Measurements from ENCODE around the gene ERG. TPM values are rescaled to one million over a fixed set of nuclear protein-coding genes. Genes with fewer than 3 reads are reported as not detected.

ERG gene
- total and polyA plus RNA-seq, 2 donors from 2014 or later: 6.6 to 29.6 TPM

DNA sequence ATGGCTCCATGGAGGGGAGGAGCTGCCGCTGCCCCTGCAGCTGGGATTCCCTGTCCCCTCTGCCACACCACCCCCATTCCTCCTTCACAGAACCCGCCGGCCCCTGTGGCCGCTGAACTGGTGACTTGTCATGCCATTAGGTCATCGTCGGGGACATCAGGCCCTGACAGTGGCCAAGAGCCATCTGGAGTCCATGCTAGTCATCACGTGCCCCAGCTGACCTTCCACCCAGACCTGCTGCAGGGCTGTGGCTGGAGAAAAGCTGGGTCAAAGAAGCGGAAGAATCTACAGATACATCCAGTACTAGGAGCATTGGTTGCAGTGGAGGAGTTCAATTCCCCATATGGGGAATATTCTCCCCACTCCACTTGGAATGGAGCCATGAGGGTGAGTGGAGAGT lies 163.4 kb downstream of the ERG start:
- DNase-seq (no peak), FAIRE-seq (no peak)
- no peak overlapping the region for H3K27ac ChIP-seq (ENCODE audit: low read depth in 2 of 2, low read length in 2 of 2)
- H3K9me3 ChIP-seq (ENCODE audit: control insufficient read depth in 2 of 3, insufficient read depth in 1 of 3, low read length in 3 of 3): no peaks in the 10 kb centered on the region
- intact Hi-C loops (cut with DNase I): no loop called here
- no peaks in the 10 kb centered on the region for H3K36me3 ChIP-seq (ENCODE audit: control insufficient read depth in 2 of 3, insufficient read depth in 3 of 3, low read length in 3 of 3)
- no peak overlapping the region for H3K9ac ChIP-seq (ENCODE audit: low read length in 3 of 3)
- H3K27me3 ChIP-seq (ENCODE audit: control insufficient read depth, insufficient read depth, low read length): no peaks in the 10 kb centered on the region
- TF ChIP-seq, protein P1, sequence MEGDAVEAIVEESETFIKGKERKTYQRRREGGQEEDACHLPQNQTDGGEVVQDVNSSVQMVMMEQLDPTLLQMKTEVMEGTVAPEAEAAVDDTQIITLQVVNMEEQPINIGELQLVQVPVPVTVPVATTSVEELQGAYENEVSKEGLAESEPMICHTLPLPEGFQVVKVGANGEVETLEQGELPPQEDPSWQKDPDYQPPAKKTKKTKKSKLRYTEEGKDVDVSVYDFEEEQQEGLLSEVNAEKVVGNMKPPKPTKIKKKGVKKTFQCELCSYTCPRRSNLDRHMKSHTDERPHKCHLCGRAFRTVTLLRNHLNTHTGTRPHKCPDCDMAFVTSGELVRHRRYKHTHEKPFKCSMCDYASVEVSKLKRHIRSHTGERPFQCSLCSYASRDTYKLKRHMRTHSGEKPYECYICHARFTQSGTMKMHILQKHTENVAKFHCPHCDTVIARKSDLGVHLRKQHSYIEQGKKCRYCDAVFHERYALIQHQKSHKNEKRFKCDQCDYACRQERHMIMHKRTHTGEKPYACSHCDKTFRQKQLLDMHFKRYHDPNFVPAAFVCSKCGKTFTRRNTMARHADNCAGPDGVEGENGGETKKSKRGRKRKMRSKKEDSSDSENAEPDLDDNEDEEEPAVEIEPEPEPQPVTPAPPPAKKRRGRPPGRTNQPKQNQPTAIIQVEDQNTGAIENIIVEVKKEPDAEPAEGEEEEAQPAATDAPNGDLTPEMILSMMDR (IDR thresholded peaks at IDR 0.05; ENCODE audit: borderline replicate concordance, extremely low read depth, insufficient read depth): no peak
- peaks cover 0 to 12% (median 0%) of the 10 kb centered on the region in 3 donors for H3K4me1 ChIP-seq (ENCODE audit: control insufficient read depth in 2 of 3, insufficient read depth in 2 of 3, low read depth in 1 of 3, low read length in 3 of 3)
- no peak overlapping the region for H3K4me3 ChIP-seq (ENCODE audit: low read length in 3 of 3)

DNA sequence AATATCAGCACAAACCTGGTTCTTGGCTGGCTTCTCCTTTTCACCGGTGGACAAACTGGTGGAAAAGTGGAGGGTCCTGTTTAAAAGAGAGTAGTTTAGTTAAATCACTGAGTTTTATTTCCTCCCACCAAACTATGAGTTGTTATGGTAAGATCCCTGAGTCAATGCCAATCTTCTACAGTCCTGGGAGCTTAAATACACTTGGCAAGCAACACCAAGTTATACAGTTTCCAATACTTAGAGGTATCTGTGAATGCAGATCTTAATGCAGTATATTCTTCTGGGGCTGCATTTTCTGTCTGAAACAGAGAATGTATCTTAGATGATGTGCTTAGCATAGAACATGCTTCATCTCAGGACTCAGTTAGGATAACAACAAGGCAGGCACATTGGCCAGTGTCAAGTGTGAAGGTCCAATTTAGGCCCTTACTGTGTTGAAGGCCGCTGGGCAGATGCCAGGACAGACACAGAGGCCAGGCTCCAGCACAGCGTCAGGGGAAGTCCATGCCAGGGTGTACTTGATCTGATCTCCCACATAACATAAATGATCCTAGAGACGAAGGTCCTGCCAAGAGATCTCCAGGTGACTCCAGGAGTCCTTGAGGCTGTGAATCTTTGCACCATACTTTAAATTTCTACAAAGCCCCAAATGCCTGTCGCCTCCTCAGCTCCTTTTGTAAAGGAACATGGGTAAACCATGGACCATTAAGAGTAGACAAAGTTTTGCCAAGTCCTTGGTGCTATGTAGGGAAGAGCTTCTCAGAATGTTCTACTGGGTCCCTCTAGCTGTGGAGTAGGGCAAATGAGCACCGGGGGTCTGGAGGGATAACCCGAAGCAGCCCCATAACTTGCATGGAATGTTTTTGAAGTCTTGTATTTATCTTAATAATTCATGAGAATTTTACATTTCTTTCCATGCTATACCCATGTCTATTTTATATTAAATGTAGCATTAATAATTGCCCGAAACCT lies 164.7 kb downstream of the ERG start:
- intact Hi-C loops (cut with DNase I): no loop called here
- no peaks in the 10 kb centered on the region for H3K36me3 ChIP-seq (ENCODE audit: control insufficient read depth in 2 of 3, insufficient read depth in 3 of 3, low read length in 3 of 3)
- no peak for DNase-seq

DNA sequence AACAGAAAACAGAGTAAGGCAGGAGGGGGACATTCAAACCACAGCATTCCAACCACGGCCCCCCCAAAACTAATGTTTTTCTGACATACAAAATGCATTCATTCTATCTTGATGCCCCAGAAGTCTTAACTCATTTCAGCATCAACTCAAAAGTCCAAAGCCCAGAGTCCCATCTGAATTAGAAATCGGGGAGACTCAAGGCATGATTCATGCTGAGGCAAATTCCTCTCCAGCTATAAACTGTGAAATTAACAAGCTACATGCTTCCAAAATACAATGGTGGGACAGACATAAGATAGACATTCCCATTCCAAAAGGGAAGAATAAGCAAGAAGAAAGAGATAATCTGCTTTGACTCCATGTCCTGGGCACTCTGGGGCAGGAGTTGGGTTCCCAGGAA lies 167.6 kb downstream of the ERG start:
- H3K9ac ChIP-seq (ENCODE audit: low read length in 3 of 3): no peak overlapping the region
- no peak overlapping the region for H3K27ac ChIP-seq (ENCODE audit: low read depth in 2 of 2, low read length in 2 of 2)
- no peaks in the 10 kb centered on the region for H3K36me3 ChIP-seq (ENCODE audit: control insufficient read depth in 2 of 3, insufficient read depth in 3 of 3, low read length in 3 of 3)
- DNase-seq: no peak
- H3K4me3 ChIP-seq (ENCODE audit: low read length in 3 of 3): no peak overlapping the region
- TF ChIP-seq, protein P1 (IDR thresholded peaks at IDR 0.05; ENCODE audit: borderline replicate concordance, extremely low read depth, insufficient read depth): no peak
- FAIRE-seq: no peak
- no peaks in the 10 kb centered on the region for H3K9me3 ChIP-seq (ENCODE audit: control insufficient read depth in 2 of 3, insufficient read depth in 1 of 3, low read length in 3 of 3)
- peaks cover 3 to 14% (median 8%) of the 10 kb centered on the region in 3 donors for H3K4me1 ChIP-seq (ENCODE audit: control insufficient read depth in 2 of 3, insufficient read depth in 2 of 3, low read depth in 1 of 3, low read length in 3 of 3)
- intact Hi-C loops (cut with DNase I): no loop called here
- no peaks in the 10 kb centered on the region for H3K27me3 ChIP-seq (ENCODE audit: control insufficient read depth, insufficient read depth, low read length)

More for the DNA sequence above, 164.7 kb downstream of the ERG start:
- Histone ChIP-seq H3K4me1 (ENCODE audit: control insufficient read depth in 2 of 3, insufficient read depth in 2 of 3, low read depth in 1 of 3, low read length in 3 of 3) (peaks cover 0 to 12% (median 0%) of the 10 kb centered on the region in 3 donors), H3K9me3 (ENCODE audit: control insufficient read depth in 2 of 3, insufficient read depth in 1 of 3, low read length in 3 of 3) (no peaks in the 10 kb centered on the region), H3K9ac (ENCODE audit: low read length in 3 of 3) (no peak overlapping the region), H3K27ac (ENCODE audit: low read depth in 2 of 2, low read length in 2 of 2) (no peak overlapping the region), H3K4me3 (ENCODE audit: low read length in 3 of 3) (no peak overlapping the region), H3K27me3 (ENCODE audit: control insufficient read depth, insufficient read depth, low read length) (no peaks in the 10 kb centered on the region)
- TF ChIP-seq, protein P1 (IDR thresholded peaks at IDR 0.05; ENCODE audit: borderline replicate concordance, extremely low read depth, insufficient read depth): peak; percentile 11
- FAIRE-seq: no peak

Other genes starting within 250 kb of the ERG start
- 142 TPM for gene KCNJ15, start 241.5 kb downstream of the ERG start, total RNA-seq
- gene KCNJ15, start 241.5 kb downstream of the ERG start, polyA plus RNA-seq (ENCODE audit: insufficient read depth, low read depth, low replicate concordance): 102 TPM